Ectodermal cell (in vitro differentiated cells): Measurements from ENCODE around the gene WFDC2.

ENCODE experiments used
- H3K27ac ChIP-seq: 2 replicates; pipeline ENCODE4 v1.7.0; 2013; ENCODE audit warnings: mild to moderate bottlenecking, low read depth, low read length; ENCODE audit not compliant: insufficient read depth, poor library complexity, severe bottlenecking
- H3K27me3 ChIP-seq: 2 replicates; pipeline ENCODE4 v1.7.0; 2013; ENCODE audit warnings: mild to moderate bottlenecking, low read length; ENCODE audit not compliant: insufficient read depth, control insufficient read depth, poor library complexity, severe bottlenecking
- H3K36me3 ChIP-seq: one replicate; pipeline ENCODE4 v1.7.0; 2013; ENCODE audit warnings: low read length; ENCODE audit not compliant: control insufficient read depth, insufficient read depth
- H3K4me1 ChIP-seq: one replicate; pipeline ENCODE4 v1.7.0; 2013; ENCODE audit warnings: low read length; ENCODE audit not compliant: control insufficient read depth, insufficient read depth
- H3K4me3 ChIP-seq: 2 replicates; pipeline ENCODE4 v1.7.0; 2013; ENCODE audit warnings: low read depth, low read length, control low read depth; ENCODE audit not compliant: insufficient read depth
- H3K9me3 ChIP-seq: 2 replicates; pipeline ENCODE4 v1.7.0; 2013; ENCODE audit warnings: mild to moderate bottlenecking, low read length, moderate library complexity; ENCODE audit not compliant: control insufficient read depth
- WGBS, 2 experiments: methylation state at CpG; one replicate each; pipeline ENCODE4 v1.1.7; 2013; ENCODE audit warnings: missing lambda C conversion rate in 2 of 2; 5-methylcytosine and 5-hydroxymethylcytosine counted together

WFDC2 gene

DNA sequence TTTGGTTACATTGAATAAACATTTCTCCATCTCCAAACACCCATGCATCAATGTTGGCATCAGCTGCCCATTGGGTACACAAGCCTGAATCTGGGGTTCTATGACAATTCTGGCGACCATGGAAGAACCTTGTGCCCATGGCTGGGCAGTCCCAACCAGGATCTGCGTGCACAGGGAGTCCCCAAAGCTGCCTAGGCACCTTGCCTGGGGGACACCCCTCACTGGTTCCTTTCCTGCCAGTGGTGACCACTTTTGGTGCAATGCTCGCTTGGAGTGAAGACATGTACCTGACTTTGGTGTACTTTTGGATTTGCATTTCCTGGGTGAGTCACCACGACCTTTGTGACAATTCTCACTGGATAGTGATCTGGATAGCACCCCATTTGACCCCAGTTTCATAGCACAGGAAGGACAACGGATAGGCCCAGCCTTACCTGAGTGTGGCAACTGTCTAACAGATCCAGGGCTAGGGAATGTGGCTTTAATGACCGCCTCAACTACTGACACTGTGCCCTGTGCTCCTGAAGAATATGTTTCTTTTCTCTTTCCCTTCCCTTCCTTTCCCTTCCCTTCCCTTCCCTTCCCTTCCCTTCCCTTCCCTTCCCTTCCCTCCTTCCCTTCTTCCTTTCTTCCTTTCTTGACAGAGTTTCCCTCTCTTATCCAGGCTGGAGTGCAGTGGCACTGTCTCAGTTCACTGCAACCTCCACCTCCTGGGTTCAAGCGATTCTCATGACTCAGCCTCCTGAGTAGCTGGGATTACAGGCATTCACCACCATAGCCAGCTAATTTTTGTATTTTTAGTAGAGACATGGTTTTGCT is 38.7 kb downstream of the WFDC2 start:
- H3K36me3 ChIP-seq, result no peaks in the 10 kb centered on the region
- H3K27ac ChIP-seq, result no peak overlapping the region
- H3K9me3 ChIP-seq, result no peaks in the 10 kb centered on the region
- H3K4me3 ChIP-seq, result no peak overlapping the region
- H3K4me1 ChIP-seq, result no peaks in the 10 kb centered on the region
- 89% methylated on average over 7 of the region's 7 CpGs for WGBS, 2 experiments
- H3K27me3 ChIP-seq, result no peaks in the 10 kb centered on the region

DNA sequence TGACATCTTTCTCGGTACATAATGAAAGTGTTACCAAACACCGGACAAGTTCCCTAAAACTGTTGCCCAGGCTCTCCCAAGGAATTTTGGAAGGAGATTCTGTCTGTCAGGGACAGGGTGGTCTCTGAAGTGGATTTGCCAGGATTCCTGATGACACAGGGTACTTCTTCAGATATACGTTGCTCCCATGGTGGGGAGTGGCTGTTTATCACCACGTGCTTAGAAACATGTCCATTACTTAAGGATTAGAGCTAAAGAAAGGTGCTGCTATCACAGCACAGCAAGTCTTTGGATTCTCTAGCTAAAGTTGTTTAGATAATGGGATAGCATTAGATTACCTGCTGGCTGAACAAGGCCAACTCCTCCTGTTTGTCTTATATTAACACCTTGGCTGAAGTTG is 39.5 kb downstream of the WFDC2 start:
- WGBS, 2 experiments, result 93 to 94% methylated on average over 4 of the region's 4 CpGs
- no peaks in the 10 kb centered on the region for H3K9me3 ChIP-seq
- no peaks in the 10 kb centered on the region for H3K36me3 ChIP-seq
- H3K4me1 ChIP-seq, result no peaks in the 10 kb centered on the region
- H3K27ac ChIP-seq, result no peak overlapping the region
- no peak overlapping the region for H3K4me3 ChIP-seq
- no peaks in the 10 kb centered on the region for H3K27me3 ChIP-seq

DNA sequence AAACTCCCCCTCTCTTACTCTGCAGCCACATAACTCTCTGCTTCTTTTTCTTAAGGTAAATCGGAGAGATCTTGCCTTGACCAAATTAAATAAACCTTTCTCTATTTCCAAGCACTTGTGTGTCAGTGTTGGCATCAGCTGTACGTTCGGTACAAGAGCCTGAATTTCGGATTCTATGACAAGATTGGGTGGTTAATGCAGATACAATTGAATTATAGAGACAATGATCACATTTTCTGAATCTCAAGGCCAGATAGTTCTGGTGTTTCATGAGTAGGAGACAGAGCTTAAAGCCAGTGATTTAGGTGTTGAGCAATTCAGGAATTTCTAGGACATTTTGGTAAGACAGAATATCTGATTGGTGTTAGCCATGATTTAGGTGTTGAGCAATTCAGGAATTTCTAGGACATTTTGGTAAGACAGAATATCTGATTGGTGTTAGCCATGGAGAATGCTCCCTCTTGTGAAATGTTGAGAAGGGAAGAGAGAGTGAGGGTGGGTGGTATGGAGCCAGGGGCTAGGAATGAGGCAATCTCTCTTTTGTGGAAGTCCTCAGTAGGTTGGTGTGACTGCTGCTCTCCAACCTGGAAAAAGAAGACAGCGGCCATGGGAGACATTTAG is 40.8 kb downstream of the WFDC2 start:
- no peaks in the 10 kb centered on the region for H3K36me3 ChIP-seq
- WGBS, 2 experiments, result 89 to 95% methylated on average over 5 of the region's 5 CpGs

DNA sequence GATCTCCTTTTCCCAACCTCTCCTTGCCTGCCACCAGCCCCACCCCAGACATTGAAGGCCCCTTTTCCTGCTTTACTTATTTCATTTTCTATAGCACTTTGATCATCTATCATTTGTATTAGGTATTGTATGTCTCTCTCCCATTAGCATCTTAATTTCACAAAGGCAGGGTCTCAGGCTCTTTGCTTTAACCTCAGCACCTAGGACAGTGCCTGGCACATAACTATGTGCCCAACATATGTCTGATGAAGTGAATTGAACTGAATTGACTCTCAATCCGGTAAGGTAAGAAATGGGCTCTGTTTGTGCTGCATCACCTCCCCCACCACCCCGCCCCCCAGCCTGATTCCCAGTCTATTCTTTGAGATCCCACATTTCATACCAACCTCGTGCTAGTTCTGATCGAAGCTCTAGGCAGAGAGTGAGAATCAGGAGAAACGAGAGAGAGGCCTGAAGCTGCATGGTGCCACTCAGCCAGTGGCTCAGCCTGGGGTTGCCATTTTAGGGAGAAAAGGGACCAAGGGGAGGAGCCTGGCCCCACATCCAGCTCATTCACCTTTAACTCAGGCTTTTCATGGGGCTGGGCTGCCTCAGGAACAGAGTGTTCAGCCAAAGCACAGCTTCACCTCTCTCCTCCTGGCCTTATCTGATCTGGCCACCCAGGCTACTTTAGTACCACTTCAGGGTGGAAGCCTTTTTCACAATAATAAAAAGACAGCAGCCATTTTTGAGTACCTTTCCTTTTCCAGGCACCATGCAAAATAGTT is 45.8 kb downstream of the WFDC2 start, which contains the start of gene SPINT3:
TSS of gene SPINT3 (minus strand) at position 476 of the 767 bp plus-strand sequence. CDS start at position 462, 14 bp downstream.
- H3K27ac ChIP-seq, result no peak within 1 kb of the TSS
- H3K4me3 ChIP-seq, result no peak within 1 kb of the TSS
- H3K9me3 ChIP-seq, result no peaks in the 10 kb centered on the region
- no peaks in the 10 kb centered on the region for H3K27me3 ChIP-seq
- H3K4me1 ChIP-seq, result no peaks in the 10 kb centered on the region
- no peaks in the 10 kb centered on the region for H3K36me3 ChIP-seq
- WGBS, 2 experiments, result 68 to 69% methylated on average over 5 of the region's 5 CpGs

More for the DNA sequence above, 40.8 kb downstream of the WFDC2 start:
- no peaks in the 10 kb centered on the region for H3K4me1 ChIP-seq
- no peaks in the 10 kb centered on the region for H3K27me3 ChIP-seq
- H3K27ac ChIP-seq, result no peak overlapping the region
- no peaks in the 10 kb centered on the region for H3K9me3 ChIP-seq
- no peak overlapping the region for H3K4me3 ChIP-seq

DNA sequence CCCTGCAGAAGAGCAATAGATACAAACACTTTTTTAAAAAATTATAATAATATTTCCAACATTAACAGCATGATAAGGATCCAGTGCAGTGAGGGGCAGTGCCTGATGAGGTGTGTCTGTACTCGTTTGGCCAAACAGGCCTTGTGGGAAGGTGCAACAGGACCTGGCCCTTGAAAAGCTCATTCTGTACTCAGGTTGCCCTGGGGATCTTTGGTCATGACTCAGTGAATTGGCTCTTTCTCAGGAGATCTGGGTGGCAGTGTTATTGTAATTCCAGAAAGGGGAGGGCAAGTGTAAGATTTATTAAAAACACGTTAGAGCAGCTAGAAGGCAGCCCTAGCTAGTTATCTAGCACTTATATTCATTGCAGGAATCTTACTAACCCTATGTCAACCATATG is 48.7 kb downstream of the WFDC2 start:
- H3K4me1 ChIP-seq, result no peaks in the 10 kb centered on the region
- H3K4me3 ChIP-seq, result no peak overlapping the region
- no peak overlapping the region for H3K27ac ChIP-seq
- no peaks in the 10 kb centered on the region for H3K9me3 ChIP-seq
- WGBS, 2 experiments, result 80 to 90% methylated on average over 1 to 2 of the region's 2 CpGs
- no peaks in the 10 kb centered on the region for H3K36me3 ChIP-seq
- H3K27me3 ChIP-seq, result no peaks in the 10 kb centered on the region

DNA sequence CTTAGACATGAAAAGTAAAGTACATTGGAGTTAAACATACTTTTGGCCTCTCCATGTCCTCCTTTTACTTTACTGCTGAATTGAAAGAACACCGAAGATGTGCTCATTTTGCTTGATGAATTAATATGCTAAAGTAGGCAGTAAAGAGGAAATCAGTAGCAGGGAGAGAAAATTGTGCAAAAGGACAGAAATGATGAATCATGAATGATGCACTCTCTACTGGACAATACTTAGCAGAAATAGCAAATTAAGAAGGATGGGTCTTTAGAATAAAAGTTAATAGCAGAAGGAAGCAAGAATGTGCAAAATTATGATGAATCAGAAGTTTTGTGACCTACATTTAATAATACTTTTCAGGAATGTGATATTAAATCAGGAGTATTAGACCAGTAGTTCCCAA is 54.3 kb downstream of the WFDC2 start:
- Histone ChIP-seq H3K4me1 (no peaks in the 10 kb centered on the region), H3K27me3 (no peaks in the 10 kb centered on the region), H3K4me3 (no peak overlapping the region), H3K36me3 (no peaks in the 10 kb centered on the region), H3K27ac (no peak overlapping the region), H3K9me3 (no peaks in the 10 kb centered on the region)
- 85 to 89% methylated on average over 1 of the region's 1 CpG for WGBS, 2 experiments

DNA sequence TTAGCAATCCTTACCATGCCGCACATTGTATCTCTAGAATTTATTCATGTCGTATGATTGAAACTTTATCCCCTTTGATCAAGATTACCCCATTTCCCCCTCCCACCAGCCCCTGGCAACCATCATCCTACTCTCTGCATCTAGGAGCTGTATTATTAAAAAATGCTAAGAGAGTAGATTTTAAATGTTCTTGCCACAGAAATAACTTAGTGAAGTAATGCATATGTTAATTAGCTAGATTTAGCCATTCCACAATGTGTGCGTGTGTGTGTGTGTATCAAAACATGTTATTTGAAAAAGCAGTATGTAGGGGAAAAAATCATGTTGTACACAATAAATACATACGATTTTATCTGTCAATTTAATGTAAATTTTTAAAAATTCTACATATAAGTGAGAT is 57.7 kb downstream of the WFDC2 start:
- Histone ChIP-seq H3K36me3 (no peaks in the 10 kb centered on the region), H3K9me3 (no peaks in the 10 kb centered on the region), H3K4me3 (no peak overlapping the region), H3K4me1 (no peaks in the 10 kb centered on the region), H3K27ac (no peak overlapping the region), H3K27me3 (no peaks in the 10 kb centered on the region)
- WGBS, 2 experiments, result 98 to 100% methylated on average over 2 to 3 of the region's 4 CpGs
